CD8-positive, alpha-beta memory T cell (primary cell): ENCODE results near the gene PBXIP1. TPM values are rescaled to one million over a fixed set of nuclear protein-coding genes. Genes with fewer than 3 reads are reported as not detected.

ENCODE experiments used
- CTCF ChIA-PET: fragments of 350-600 bp; sonication (Branson Sonifier 250); formaldehyde crosslinking; loops from one replicate; lab custom pipeline; 2021; ENCODE audit warnings: antibody characterized with exemption; lab: Charles Lee
- POLR2A ChIA-PET: fragments of 350-600 bp; sonication (Branson Sonifier 250); formaldehyde crosslinking; loops from one replicate; lab custom pipeline; 2021; ENCODE audit warnings: antibody characterized with exemption; lab: Charles Lee
- DNase-seq, 5 donors: peaks; one replicate each; pipeline versions ENCODE4 v3.0.0 to v3.0.0-alpha.2; 2020 to 2022; ENCODE audit warnings: mixed read lengths in 1 of 5
- H3K27ac ChIP-seq: one replicate; pipeline ENCODE4 v1.7.0; 2013; ENCODE audit warnings: low read depth, mild to moderate bottlenecking, low read length, moderate library complexity
- H3K27me3 ChIP-seq: 2 replicates; pipeline ENCODE4 v1.7.0; 2013; ENCODE audit warnings: low read length, mild to moderate bottlenecking; ENCODE audit not compliant: insufficient read depth, poor library complexity, severe bottlenecking
- H3K36me3 ChIP-seq: 2 replicates; pipeline ENCODE4 v1.7.0; 2013; ENCODE audit warnings: mild to moderate bottlenecking, low read length, moderate library complexity; ENCODE audit not compliant: insufficient read depth
- H3K4me1 ChIP-seq: 2 replicates; pipeline ENCODE4 v1.7.0; 2013; ENCODE audit warnings: mild to moderate bottlenecking, low read length, moderate library complexity; ENCODE audit not compliant: insufficient read depth
- H3K4me3 ChIP-seq: 2 replicates; pipeline ENCODE4 v1.7.0; 2013; ENCODE audit warnings: mild to moderate bottlenecking, low read length
- H3K9me3 ChIP-seq: 2 replicates; pipeline ENCODE4 v1.7.0; 2013; ENCODE audit warnings: mild to moderate bottlenecking, low read length
- H3K27ac Mint-ChIP-seq, 8 donors: one replicate each; pipeline ENCODE4 v1.8.0; 2020 to 2021; ENCODE audit warnings: mixed read lengths in 8 of 8, mild to moderate bottlenecking in 6 of 8, inconsistent platforms in 3 of 8, moderate library complexity in 3 of 8
- H3K27me3 Mint-ChIP-seq, 2 donors: one replicate each; pipeline ENCODE4 v1.8.0; 2020 to 2021; ENCODE audit warnings: mixed read lengths in 2 of 2, mild to moderate bottlenecking in 1 of 2, moderate library complexity in 1 of 2
- H3K36me3 Mint-ChIP-seq, 3 donors: one replicate each; pipeline ENCODE4 v1.8.0; 2020 to 2021; ENCODE audit warnings: mixed read lengths in 3 of 3, inconsistent platforms in 1 of 3, mild to moderate bottlenecking in 1 of 3
- H3K4me1 Mint-ChIP-seq, 3 donors: one replicate each; pipeline ENCODE4 v1.8.0; 2020 to 2021; ENCODE audit warnings: mixed read lengths in 3 of 3, inconsistent platforms in 1 of 3, mild to moderate bottlenecking in 1 of 3
- H3K4me3 Mint-ChIP-seq, 7 donors: one replicate each; pipeline ENCODE4 v1.8.0; 2020 to 2021; ENCODE audit warnings: mixed read lengths in 7 of 7, mild to moderate bottlenecking in 6 of 7, moderate library complexity in 4 of 7, inconsistent platforms in 2 of 7
- H3K9me3 Mint-ChIP-seq, 5 donors: one replicate each; pipeline ENCODE4 v1.8.0; 2020 to 2022; ENCODE audit warnings: mixed read lengths in 5 of 5, mild to moderate bottlenecking in 3 of 5, moderate library complexity in 2 of 5, inconsistent platforms in 1 of 5
- polyA plus RNA-seq: library from polyadenylated mRNA; unstranded; fragments of 300-500 nt; fragmentation: Illumina TruSeq; gene quantifications from one replicate; pipeline ENCODE4 v1.2.3, GENCODE V29; 2021
- total RNA-seq, 2 experiments: library from RNA; stranded (reverse); gene quantifications; one replicate each; pipeline ENCODE4 v1.2.3, GENCODE V29; 2021

PBXIP1 gene
- total and polyA plus RNA-seq, 3 experiments from 2014 or later, result 35.9 to 295 (median 36.1) TPM

- Mint-ChIP-seq H3K4me1 (peaks cover 58 to 80% (median 71%) of the 10 kb centered on the region in 3 donors), H3K27ac (peak overlapping the region; percentile 99 to 100 (median 99)), H3K36me3 (peaks cover 0 to 14% (median 0%) of the 10 kb centered on the region in 3 donors), H3K9me3 (no peaks in the 10 kb centered on the region), H3K27me3 (no peaks in the 10 kb centered on the region), H3K4me3 (peak overlapping the region; percentile 94 to 100 (median 98))
- no peak for DNase-seq
- peak overlapping the region; percentile 77 for H3K4me3 ChIP-seq
- peaks cover 58% of the 10 kb centered on the region for H3K4me1 ChIP-seq
- ChIA-PET CTCF (interaction anchor here (1.0 to 3.3 kb wide), 5 partner anchors 14 to 378 kb away, joined by 3 to 30 read pairs (median 7); partner anchors contain the start of gene FLAD1), POLR2A (interaction anchor here (0.9 to 2.8 kb wide), 3 partner anchors 14 to 63 kb away, joined by 3 to 45 read pairs (median 4); partner anchors contain the start of gene PBXIP1)
- no peaks in the 10 kb centered on the region for H3K9me3 ChIP-seq
- no peaks in the 10 kb centered on the region for H3K36me3 ChIP-seq
- peak overlapping the region; percentile 97 for H3K27ac ChIP-seq
- no peaks in the 10 kb centered on the region for H3K27me3 ChIP-seq
Observed at GRCh38 chr1:154937988-154938386, 17.9 kb downstream of the PBXIP1 start.

GRCh38 chr1:154937085-154937987 is 18.6 kb downstream of the PBXIP1 start:
- Histone ChIP-seq H3K36me3 (no peaks in the 10 kb centered on the region), H3K27me3 (no peaks in the 10 kb centered on the region), H3K4me1 (peaks cover 51% of the 10 kb centered on the region), H3K27ac (peak overlapping the region; percentile 97), H3K4me3 (peak overlapping the region; percentile 77), H3K9me3 (no peaks in the 10 kb centered on the region)
- DNase-seq, result peak; percentile 84 to 97 (median 95)
- Mint-ChIP-seq H3K9me3 (no peaks in the 10 kb centered on the region), H3K27me3 (no peaks in the 10 kb centered on the region), H3K27ac (peak overlapping the region; percentile 99 to 100 (median 99)), H3K4me3 (peak overlapping the region; percentile 94 to 100 (median 98)), H3K36me3 (peaks cover 0 to 15% (median 0%) of the 10 kb centered on the region in 3 donors), H3K4me1 (peaks cover 52 to 73% (median 64%) of the 10 kb centered on the region in 3 donors)
- CTCF ChIA-PET, result interaction anchor here (0.7 to 3.4 kb wide), 21 partner anchors 8 to 378 kb away, joined by 3 to 30 read pairs (median 4); partner anchors contain the start of genes ADAM15, FLAD1, PBXIP1 and PYGO2
- POLR2A ChIA-PET, result interaction anchor here (0.8 to 2.8 kb wide), 10 partner anchors 8 to 378 kb away, joined by 3 to 45 read pairs (median 4); partner anchors contain the start of genes PBXIP1 and PYGO2

- Histone ChIP-seq H3K27ac (peak within 1 kb of the TSS; percentile 97), H3K4me1 (peaks cover 44% of the 10 kb centered on the region), H3K9me3 (no peaks in the 10 kb centered on the region), H3K4me3 (peak within 1 kb of the TSS; percentile 77), H3K36me3 (no peaks in the 10 kb centered on the region), H3K27me3 (no peaks in the 10 kb centered on the region)
- Mint-ChIP-seq H3K36me3 (peaks cover 0 to 15% (median 0%) of the 10 kb centered on the region in 3 donors), H3K27me3 (no peaks in the 10 kb centered on the region), H3K4me3 (peak within 1 kb of the TSS; percentile 94 to 100 (median 98)), H3K4me1 (peaks cover 47 to 66% (median 57%) of the 10 kb centered on the region in 3 donors), H3K27ac (peak within 1 kb of the TSS; percentile 99 to 100 (median 99)), H3K9me3 (no peaks in the 10 kb centered on the region)
- peak; percentile 92 to 98 (median 97) for DNase-seq
- ChIA-PET CTCF (interaction anchor here (0.7 to 3.4 kb wide), 21 partner anchors 9 to 377 kb away, joined by 3 to 30 read pairs (median 5); partner anchors contain the start of genes ADAM15, FLAD1, PBXIP1 and PYGO2), POLR2A (interaction anchor here (0.5 to 2.8 kb wide), 13 partner anchors 9 to 940 kb away, joined by 3 to 45 read pairs (median 4); partner anchors contain the start of genes EFNA4, PBXIP1 and PYGO2)
Observed at GRCh38 chr1:154936555-154937084, 19.3 kb downstream of the PBXIP1 start, which contains the start of gene PMVK. TSS of gene PMVK (minus strand) at chr1:154936719. CDS start at chr1:154936685, 34 bp downstream.

GRCh38 chr1:154935749-154936554 is 19.9 kb downstream of the PBXIP1 start:
- H3K4me1 Mint-ChIP-seq, result peaks cover 44 to 59% (median 50%) of the 10 kb centered on the region in 3 donors
- Histone ChIP-seq H3K4me3 (peak overlapping the region; percentile 77), H3K9me3 (no peaks in the 10 kb centered on the region), H3K4me1 (peaks cover 38% of the 10 kb centered on the region), H3K27me3 (no peaks in the 10 kb centered on the region), H3K27ac (peak overlapping the region; percentile 97), H3K36me3 (no peaks in the 10 kb centered on the region)
- H3K36me3 Mint-ChIP-seq, result peaks cover 0 to 20% (median 0%) of the 10 kb centered on the region in 3 donors
- POLR2A ChIA-PET, result interaction anchor here (0.5 to 2.8 kb wide), 10 partner anchors 12 to 941 kb away, joined by 3 to 45 read pairs (median 4); partner anchors contain the start of genes EFNA4, PBXIP1 and PYGO2
- peak in 2 of 5 donors; percentile 21 to 22 for DNase-seq
- H3K27ac Mint-ChIP-seq, result peak overlapping the region; percentile 99 to 100 (median 99)
- peak overlapping the region; percentile 94 to 100 (median 98) for H3K4me3 Mint-ChIP-seq
- CTCF ChIA-PET, result interaction anchor here (0.7 to 3.4 kb wide), 21 partner anchors 8 to 376 kb away, joined by 3 to 30 read pairs (median 5); partner anchors contain the start of genes ADAM15, FLAD1, PBXIP1 and PYGO2
- no peaks in the 10 kb centered on the region for H3K27me3 Mint-ChIP-seq
- H3K9me3 Mint-ChIP-seq, result no peaks in the 10 kb centered on the region

GRCh38 chr1:154934358-154934948 is 21.4 kb downstream of the PBXIP1 start:
- POLR2A ChIA-PET, result interaction anchor here (0.6 to 0.7 kb wide), 2 partner anchors 27 to 143 kb away, joined by 3 read pairs; partner anchors contain the start of gene PYGO2
- Mint-ChIP-seq H3K27me3 (no peaks in the 10 kb centered on the region), H3K9me3 (no peaks in the 10 kb centered on the region), H3K4me1 (peaks cover 35 to 48% (median 40%) of the 10 kb centered on the region in 3 donors), H3K36me3 (peaks cover 0 to 27% (median 0%) of the 10 kb centered on the region in 3 donors), H3K27ac (peak overlapping the region in 4 of 8 donors; percentile 17 to 99 (median 73)), H3K4me3 (peak overlapping the region in 6 of 7 donors; percentile 1 to 98 (median 60))
- Histone ChIP-seq H3K4me3 (no peak overlapping the region), H3K27ac (no peak overlapping the region), H3K9me3 (no peaks in the 10 kb centered on the region), H3K36me3 (no peaks in the 10 kb centered on the region), H3K4me1 (peaks cover 25% of the 10 kb centered on the region), H3K27me3 (no peaks in the 10 kb centered on the region)
- CTCF ChIA-PET, result interaction anchor here (3.4 kb wide), 1 partner anchor 375 kb away, joined by 10 read pairs; no protein-coding TSS in a partner anchor
- DNase-seq, result no peak

- CTCF ChIA-PET, result no interaction called here
Observed at GRCh38 chr1:154931940-154932487, 23.9 kb downstream of the PBXIP1 start.

More at GRCh38 chr1:154931940-154932487, 23.9 kb downstream of the PBXIP1 start:
- Mint-ChIP-seq H3K4me1 (peaks cover 21 to 26% (median 23%) of the 10 kb centered on the region in 3 donors), H3K27me3 (no peaks in the 10 kb centered on the region), H3K36me3 (peaks cover 0 to 40% (median 9%) of the 10 kb centered on the region in 3 donors), H3K4me3 (no peak overlapping the region), H3K9me3 (no peaks in the 10 kb centered on the region), H3K27ac (peak overlapping the region in 1 of 8 donors; percentile 17)
- Histone ChIP-seq H3K9me3 (no peaks in the 10 kb centered on the region), H3K4me3 (no peak overlapping the region), H3K36me3 (no peaks in the 10 kb centered on the region), H3K27ac (no peak overlapping the region), H3K27me3 (no peaks in the 10 kb centered on the region), H3K4me1 (peaks cover 15% of the 10 kb centered on the region)
- DNase-seq, result no peak
- POLR2A ChIA-PET, result interaction anchor here (0.6 kb wide), 2 partner anchors 10 to 64 kb away, joined by 3 to 8 read pairs; no protein-coding TSS in a partner anchor
